ENCODE data around the gene HDAC11. TPM values are rescaled to one million over a fixed set of nuclear protein-coding genes. Genes with fewer than 3 reads are reported as not detected.

HDAC11 gene
- total and polyA plus RNA-seq, 9 of the 15 experiments (the other 6 are each of a cell fraction or from before 2014, with no cell fraction given) = 0.60 to 6.0 (median 4.5) TPM

GRCh38 chr3:13507570-13508339 is 27.6 kb downstream of the HDAC11 start (continued):
- no peak for TF ChIP-seq TAF9B (IDR thresholded peaks at IDR 0.05; ENCODE audit: partially characterized antibody)
- peak; percentile 77 for TF ChIP-seq USF1 (CRISPR knock-in tag; IDR thresholded peaks at IDR 0.05)
- TF ChIP-seq RAD51 (IDR thresholded peaks at IDR 0.05; ENCODE audit: borderline replicate concordance, low read depth) = peak; percentile 76
- no peak for TF ChIP-seq GATAD2B (IDR thresholded peaks at IDR 0.05; ENCODE audit: borderline replicate concordance)
- no peak for TF ChIP-seq ZNF318 (IDR thresholded peaks at IDR 0.05; ENCODE audit: borderline replicate concordance in 1 of 2, low read depth in 1 of 2)
- TF ChIP-seq CAMTA2 (CRISPR knock-in tag; conservative IDR thresholded peaks at IDR 0.05) = no peak
- TF ChIP-seq CBX2 (IDR thresholded peaks at IDR 0.05; ENCODE audit: insufficient read depth, low read length, poor library complexity, severe bottlenecking) = no peak
- TF ChIP-seq ZBTB17 (CRISPR knock-in tag; IDR thresholded peaks at IDR 0.05) = no peak
- TF ChIP-seq ZBTB26 (CRISPR knock-in tag; IDR thresholded peaks at IDR 0.05) = no peak
- TF ChIP-seq E2F6 (IDR thresholded peaks at IDR 0.05; ENCODE audit: borderline replicate concordance in 1 of 2, extremely low read depth in 1 of 2, insufficient read depth in 1 of 2, insufficient read length in 1 of 2, low read depth in 1 of 2, low read length in 1 of 2, poor library complexity in 1 of 2, severe bottlenecking in 1 of 2) = no peak
- TF ChIP-seq BCOR (IDR thresholded peaks at IDR 0.05) = peak; percentile 78

Measured in K562 (cell line).